ENCODE measurements around the gene HDAC9. TPM values are rescaled to one million over a fixed set of nuclear protein-coding genes. Genes with fewer than 3 reads are reported as not detected.

Gene HDAC9
- total RNA-seq, 1 experiment from 2014 or later = 27.6 TPM

DNA sequence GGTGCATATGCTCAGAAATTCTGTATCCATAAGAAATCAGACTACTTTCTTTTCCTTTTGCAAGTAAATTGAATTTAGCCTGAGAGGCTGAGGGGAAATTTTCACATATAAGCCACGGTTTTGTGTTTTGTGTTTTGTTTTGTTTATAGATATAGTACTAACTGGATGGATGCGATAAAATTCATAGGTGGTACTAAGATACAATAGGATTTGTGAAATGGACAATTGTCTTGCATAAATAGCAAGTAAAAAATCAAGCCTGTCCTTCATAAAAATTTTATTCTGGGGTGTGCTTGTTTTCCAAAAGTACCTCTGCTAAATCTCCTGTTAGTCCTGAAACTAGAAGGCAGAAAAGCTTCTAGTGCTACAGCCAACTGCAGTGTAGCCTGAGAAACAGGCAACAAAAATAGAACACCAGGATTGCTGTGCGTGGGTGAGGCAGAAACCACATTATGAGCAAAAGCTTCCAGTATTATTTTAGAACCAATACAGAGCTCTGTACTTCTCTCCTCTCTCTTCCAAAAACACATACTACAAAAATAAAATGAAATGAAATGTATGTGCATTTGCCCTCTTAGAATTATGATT is 634 bp upstream of the HDAC9 start:
- peak; percentile 54 for DNase-seq (ENCODE audit: low read depth)

DNA sequence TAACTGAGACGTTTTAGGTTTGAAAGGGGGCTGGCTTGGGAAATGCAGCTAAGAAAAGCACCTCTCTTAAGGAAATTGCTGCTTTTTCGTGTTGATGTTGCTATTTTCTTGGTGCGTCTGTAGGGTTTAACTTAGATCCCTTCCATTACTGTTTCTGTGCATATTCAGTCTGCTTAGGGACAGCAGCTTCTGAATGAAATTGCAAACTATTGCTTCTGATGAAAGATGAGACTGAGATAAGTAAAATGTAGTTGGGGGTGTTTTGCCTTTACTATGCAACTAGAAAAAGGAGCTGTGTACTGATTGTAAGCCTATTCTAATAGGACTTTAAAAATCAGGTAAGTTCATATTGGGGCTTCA is 772 bp downstream of the HDAC9 start:
- no peak for DNase-seq (ENCODE audit: low read depth)

DNA sequence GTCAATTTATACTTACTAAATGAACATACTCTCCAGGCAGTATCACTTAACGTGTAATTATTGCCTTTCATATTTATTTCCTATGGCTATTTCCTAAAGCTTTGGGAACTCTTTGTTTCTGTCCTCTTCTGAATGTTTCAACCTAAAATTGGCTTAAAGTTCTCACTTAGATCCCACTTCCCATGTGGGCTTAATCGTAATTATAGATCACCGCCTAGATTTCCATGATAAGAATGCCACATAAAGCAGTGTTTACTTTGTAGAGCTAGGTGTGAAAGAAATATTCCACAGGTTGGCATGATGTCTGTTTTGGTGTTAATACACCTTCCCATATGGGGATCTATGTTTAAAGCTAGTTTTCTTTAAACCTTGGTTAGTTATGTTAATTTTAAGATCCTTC is 1.5 kb downstream of the HDAC9 start:
- no peak for DNase-seq (ENCODE audit: low read depth)

DNA sequence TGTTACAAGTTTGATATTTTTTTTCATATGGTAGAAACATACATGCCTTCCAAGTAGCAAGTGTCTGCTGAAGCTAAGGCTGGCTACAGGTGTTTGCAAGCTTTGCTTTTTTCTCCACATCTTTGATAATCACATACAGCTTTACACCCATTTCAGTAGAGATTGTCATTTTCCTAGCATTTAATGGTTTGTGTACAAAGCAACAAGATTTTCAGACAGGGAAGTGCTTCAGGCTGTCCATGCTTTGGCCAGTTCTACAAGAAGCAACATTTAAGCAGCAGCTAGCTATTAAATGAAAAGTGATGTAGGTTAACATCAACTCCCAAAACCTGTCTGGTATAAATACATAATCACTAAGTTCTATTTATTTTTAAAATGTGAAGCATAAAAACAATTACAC is 2.3 kb downstream of the HDAC9 start:
- no peak for DNase-seq (ENCODE audit: low read depth)

DNA sequence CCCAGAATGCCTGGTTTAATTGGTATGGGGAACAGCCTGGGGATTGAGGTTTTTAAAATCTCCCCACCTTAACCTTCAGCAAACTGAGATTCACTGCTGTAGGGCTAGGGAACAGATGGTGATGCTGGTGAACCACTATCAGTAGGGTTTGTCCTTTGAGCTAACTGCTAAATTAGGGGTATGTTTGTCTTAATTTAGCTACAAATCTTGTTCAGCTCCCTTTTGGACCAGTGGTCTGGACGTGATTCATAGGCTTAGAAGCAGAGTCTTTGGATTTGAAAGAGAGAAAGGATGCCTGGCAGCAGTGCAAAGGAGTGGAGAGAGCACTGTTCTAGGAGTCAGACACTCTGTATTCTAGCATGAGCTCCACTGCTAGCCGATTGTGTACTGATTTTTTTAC is 2.8 kb downstream of the HDAC9 start:
- DNase-seq (ENCODE audit: low read depth) = no peak

DNA sequence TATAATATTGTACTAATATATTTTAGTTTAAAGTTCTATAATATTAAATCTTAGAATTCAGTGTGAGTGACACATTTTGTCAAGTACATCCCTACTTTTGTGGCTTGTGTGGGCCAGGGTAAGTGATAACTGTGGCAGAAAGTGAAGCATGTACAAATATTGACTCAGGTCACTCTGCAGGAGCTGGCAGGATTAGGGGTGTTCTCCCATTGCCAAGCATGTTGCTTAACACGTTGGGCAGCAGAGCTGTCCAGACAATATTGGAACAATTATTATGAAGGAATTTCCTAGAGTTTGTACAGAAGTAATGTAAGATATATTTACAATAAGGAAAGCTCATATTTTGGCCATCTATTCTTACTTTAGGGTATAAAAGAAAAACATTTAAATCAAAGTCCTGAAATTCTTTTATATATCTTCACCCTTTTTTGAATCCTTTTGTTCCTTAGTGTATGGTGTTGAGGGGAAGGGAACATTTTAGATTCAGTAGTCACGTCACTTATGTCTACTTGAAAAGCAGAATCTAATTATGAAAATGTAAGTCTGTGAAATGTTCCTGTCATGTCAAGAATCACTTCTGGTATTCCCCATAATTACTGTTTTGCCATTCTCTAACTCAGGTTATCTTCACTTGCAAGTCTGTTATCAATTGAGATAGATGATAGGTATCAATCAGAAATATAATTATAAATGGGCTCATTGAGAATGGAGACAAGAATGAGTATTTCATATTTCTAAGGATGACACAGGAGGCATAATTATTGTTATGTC is 4.0 kb downstream of the HDAC9 start:
- DNase-seq (ENCODE audit: low read depth) = no peak

DNA sequence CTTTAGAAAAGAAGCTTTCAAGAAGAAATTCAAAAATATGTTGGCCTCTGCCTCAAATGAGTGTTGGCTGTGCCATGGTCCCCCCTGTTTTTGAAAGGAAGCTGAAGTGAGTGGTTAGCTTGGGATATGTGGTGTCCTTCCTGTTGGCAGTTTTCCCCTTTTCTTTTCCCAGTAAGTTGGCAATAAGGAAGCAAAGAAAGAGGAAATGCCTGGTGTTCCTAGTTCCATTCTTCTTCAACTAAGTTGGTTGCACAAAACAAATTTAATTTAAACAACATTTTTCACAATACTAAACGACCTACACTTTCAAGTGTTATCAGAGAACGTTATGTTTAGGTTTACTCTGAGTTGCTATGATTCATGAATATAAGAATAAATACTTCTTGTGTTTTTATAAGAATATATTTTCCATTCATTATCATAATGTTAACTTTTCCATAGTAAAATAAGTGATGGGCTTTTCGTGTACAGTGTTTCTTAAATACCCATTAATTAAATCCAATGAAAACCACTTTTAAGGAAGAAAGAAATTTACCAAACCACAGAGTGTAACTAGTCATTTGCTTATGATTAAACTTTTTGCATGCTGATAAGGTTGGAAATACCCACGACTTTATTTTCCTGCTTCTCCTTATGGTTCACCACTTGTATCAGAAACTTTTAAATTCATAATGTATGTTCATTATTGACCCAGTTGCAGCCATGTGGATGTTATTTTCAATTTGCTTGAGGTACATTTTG is 7.7 kb downstream of the HDAC9 start:
- peak; percentile 42 for DNase-seq (ENCODE audit: low read depth)

DNA sequence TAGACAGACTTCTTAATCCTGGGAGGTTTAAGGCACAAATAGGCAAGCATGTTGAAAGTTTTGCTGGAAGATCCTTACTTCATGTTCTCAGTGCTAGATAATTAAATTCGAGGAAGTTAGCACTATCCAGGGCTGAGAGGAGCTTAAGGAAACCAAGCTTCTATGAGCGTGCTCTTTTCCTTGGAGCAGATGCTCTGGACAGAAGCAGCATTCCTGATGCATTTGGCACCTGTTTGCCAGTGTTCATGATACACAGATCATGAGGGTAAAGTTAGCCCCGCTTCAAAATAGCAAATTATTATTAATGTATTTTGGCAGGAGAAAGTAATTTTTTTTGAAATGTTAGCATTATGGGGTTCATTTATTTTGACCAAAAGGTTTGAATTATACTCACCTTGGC is 9.4 kb downstream of the HDAC9 start:
- no peak for DNase-seq (ENCODE audit: low read depth)

DNA sequence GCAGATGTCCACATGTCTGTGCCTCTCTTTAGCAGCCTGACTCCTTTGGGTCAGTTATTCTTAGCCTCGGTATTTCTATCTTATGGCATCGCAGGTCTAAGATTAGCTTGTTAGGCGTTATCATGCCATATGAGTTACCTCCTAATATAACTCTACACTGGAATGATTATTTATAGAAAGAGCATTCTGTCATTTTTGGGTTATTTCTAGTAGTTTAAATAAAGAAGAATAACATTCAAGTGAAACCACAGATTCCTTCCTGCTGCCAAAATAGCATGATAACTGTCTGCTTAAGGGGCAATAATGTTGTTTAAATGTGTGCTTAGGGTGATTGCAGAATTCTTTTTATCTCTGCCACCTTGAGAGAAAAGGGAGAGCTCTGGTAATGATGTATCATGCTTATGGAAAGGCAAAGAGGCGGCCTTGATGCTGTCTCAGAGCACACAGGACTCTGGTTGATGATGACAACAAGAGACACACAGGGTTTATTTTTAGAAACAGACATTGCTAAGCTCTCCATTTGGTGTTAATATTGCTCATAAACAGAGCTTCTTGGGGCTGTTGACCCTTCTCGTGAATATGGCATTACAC is 10.4 kb downstream of the HDAC9 start:
- DNase-seq (ENCODE audit: low read depth) = peak; percentile 58

DNA sequence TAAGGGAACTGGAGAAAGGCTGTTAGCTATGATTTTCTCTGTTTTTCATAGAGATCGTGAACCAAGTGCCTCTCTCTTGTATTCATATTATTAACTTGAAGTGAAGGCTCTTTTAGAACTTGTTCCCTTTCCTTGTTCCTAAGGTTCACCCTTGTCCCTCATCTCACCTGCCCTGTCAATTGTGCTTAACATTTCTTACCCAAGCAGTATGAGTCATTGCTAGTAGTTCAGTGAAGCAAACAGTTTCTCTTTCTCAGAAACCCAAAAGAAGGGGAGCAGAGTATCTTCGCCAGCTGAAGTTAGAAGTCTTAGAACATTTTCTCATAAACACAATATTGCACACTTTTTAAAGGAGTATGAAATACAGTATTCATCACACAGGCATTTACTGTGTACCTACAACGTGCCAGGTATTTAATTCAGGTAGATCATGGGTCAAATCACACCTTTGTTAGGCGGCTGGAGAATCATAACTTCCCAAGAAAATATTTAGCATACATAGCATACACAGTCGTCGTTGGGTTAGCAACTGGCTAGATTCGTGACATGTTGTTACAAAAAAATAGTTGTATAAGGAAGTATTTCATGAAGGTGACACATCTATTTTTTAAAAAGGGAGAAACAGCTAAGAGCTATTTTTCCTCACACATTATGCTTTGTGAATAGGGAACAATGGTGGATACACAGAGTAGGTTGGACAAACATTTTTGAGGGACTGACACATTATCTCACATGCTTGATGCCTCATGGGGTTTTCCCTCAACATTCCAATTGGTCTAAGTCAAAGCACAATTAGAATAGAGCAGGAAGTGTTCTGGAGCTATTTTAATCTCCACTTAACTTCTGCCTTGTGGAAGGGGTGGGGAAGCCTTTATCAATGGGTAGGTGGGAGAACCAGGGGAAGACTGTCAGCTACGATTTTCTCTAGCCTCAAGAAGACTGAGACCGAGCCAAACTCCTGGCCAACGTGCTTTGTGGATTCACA is 13.2 kb downstream of the HDAC9 start:
- peak; percentile 99 for DNase-seq (ENCODE audit: low read depth)

DNA sequence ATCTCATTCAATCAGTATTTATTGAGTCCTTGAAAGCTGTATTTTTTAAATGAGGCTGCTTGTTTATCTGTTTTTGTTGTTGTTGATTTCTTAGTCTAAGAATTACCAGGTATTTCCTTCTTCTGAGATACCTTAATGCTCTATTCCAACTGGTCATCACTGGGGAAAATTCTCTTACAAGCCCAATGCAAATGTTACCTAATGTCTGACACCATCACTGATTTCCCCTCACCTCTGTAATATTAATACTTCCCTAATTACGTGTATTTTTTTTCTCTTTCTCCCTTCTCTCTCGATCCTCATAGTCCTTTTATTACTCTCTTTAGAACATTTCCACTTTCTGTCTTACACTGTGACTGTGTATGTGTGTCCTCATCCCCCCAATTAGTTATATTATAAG is 13.9 kb downstream of the HDAC9 start:
- DNase-seq (ENCODE audit: low read depth) = peak; percentile 36

DNA sequence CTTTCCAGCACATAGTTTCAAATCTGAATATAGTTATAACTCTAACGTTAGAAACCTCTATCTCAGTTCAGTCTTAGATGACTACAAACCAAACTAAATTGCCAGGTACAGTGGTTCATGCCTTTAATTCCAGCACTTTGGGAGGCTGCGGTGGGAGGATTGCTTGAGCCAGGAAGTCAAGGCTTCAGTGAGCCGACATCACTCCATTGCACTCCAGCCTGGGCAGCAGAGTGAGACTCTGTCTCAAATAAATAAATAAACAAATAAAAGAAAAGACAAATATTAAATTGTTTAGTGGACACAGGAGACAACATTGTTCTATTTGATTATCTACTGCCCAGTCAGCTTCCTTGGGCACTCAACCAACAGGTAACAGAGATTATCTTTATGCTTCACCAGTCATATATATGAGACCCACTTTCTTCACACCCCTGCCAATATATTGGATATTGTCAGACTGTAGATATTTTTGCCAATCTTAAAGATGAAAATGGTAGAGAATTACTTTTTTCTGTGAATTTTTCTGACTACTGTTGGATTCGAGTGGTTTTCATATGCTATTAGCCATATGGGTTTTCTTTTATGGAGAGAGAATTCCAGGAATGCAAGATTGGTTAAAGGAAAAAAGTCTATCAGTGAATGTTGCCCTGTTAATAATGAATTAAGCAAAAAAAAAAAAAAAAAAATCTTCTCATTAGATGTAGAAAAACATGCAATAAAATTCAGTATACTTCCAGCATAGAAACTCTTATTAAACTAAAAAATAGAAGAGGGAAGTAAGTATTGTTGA is 16.0 kb downstream of the HDAC9 start:
- DNase-seq (ENCODE audit: low read depth) = peak; percentile 40

DNA sequence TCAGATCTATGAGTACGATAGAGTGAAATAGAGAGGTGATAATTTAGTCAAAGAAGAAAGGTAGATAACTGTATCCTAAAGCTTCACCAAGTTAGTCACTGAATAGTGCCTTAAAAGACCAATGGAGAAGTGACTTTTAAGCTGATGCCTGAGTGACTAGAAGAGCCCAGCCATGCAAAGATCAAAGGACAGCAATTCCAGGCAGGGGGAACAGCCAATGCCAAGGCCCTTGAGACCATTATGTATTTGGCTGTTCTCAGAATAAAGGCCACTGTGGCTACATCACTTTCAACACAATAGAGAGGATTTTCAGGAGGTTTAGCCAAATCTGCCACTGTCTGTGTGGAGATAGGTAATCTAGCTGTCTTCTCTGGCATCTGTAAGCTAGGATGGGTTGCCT is 17.8 kb downstream of the HDAC9 start:
- DNase-seq (ENCODE audit: low read depth) = no peak

DNA sequence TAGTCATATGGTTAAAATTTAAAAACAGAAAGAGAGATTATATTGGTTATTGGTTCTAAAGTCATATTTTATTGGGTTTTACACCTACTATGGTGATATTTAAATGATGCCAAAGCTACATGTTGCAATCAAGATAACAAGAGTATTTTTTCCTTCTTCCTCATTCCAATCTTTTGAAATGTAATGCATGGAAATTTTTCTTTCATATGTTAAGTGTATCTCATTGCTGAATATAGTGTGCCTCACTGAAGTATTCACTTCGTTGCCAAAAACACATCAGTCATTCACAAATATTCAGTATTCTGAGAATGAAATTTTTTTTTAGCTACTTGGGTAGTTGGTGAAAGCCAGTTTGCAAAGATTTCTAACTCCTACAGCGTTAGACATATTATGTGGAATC is 19.5 kb downstream of the HDAC9 start:
- no peak for DNase-seq (ENCODE audit: low read depth)

DNA sequence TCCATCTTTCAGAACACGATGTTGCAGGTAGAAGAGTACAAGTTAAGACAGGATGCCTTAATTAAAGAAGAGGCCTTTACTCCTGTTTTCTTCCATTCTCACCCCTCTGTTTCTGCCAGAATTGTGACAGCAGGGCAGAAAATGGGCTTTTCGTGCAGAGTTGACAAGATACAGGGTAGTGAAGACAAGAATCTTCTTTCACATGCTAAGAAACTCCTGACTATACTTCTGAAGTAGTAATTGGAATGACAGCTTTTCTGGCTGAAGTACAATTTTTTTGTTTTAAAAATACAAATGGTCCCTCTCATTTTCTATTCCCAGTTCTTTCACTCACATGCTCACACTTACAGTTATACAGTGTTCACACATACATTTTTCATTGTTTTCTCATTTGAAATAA is 22.1 kb downstream of the HDAC9 start:
- no peak for DNase-seq (ENCODE audit: low read depth)

DNA sequence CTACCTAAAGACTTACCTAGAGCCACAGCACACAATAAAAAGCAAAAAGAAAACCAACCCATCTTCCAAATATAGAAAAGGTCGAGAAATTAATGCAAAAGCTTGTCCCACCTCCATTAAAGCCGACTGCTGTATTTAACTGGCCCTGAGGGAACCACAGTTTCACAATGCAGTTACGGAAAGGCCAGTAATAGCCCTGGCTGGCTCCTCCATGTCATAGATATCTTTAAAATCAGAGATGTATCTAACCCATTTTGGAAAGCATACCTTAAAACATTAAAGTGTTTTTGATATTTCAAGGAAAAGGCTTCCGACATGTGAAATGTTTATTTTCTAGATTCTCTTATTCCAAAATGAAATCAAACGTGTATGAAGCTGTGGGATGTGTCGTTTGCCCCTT is 23.0 kb downstream of the HDAC9 start:
- DNase-seq (ENCODE audit: low read depth) = no peak

DNA sequence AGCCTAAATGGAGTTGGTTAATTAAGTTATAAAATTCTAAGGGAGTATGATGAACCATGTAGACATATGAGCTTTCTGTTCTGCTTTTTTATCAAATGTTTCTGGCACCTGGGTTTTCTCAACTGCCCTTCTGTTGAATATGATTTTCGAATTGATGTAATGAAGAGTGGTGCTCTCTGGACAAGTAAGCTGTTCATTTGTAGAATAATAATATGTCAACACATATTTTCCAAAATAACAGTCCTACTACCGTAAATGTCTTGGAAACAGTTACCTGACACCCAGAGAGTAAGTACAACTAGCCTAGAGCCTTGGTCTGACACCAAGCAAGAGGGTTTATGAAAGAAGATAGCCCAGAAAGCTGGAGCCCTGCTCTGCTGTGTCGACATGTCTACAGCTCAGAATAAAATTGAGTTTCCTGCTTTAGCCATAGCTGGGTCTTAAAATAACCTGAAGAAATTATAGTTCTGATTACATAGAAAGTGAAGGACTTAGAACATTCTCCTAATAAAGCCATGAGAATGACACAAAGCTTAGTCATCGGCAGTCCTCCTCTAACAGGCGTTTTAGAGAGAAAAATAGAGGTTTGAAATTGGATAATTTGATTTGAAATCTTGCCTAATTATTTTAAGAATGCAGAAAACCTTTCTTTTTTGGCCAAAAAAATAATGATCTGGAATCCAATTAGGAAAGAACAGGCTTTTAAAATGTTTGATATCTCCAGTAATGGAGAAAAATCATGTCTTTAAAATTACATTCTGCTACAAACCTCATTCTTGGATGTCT is 25.1 kb downstream of the HDAC9 start:
- peak; percentile 82 for DNase-seq (ENCODE audit: low read depth)

DNA sequence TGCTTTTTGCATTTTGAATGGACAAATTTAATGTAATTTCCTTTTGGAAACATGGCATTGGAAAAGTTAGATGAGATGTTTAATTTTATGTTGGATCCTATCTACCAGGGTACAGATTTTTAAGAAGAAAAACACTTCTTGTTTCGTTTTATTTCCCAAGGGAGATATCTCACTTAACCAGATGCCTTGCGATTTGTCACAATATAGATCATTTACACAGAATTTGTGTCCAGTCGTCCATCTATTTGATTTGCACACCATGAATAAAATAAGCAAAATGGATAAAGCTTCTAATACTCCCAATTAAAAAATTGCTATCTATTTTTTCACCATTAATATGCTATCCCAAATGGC is 25.7 kb downstream of the HDAC9 start:
- no peak for DNase-seq (ENCODE audit: low read depth)

DNA sequence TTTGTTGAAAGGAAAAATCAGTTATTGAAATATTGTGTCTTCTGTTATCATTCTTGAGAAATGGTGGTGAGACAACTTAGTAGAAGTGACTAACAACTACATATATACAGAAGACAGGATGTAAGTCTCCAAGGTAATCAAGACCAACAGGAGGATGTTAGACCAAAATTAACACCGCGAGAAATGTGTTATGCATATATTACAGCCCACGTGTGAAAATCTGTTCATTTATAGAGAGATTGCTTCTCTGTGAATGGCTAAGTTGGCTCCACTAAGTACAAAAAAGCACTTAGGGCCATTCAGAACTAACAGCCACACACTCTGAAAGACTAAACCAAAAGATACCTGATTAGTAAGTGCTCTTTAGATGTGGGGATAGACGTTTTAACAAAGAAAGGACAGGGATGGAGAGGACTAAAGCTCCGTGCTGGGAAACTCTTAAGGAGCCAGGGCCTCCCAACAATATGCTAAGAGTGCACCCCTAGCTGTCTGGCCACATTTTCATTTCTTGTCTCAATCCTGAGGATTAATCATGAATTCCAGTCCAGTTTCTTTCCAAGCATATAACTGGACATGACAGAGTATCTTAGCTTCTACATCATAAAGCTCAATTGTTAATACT is 26.5 kb downstream of the HDAC9 start:
- no peak for DNase-seq (ENCODE audit: low read depth)

DNA sequence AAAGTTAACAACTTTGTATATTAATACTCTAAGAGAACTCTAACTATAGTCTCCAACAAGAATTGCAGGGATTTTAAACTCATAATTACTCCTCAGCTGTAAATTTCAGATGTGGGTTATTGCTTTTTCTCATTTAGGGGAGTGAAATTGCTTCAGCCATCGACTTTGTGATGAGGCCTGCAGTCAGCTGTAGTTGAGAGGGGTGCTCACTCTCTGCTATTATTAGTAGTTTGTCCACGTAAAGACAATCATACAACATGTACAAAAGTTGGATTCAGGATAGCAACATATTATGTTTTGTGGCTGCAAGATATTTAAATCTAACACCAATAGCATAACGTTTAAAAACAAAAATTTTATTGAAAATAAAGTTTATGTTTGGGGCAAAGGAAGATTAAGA is 28.7 kb downstream of the HDAC9 start:
- no peak for DNase-seq (ENCODE audit: low read depth)

All from M059J (cell line).